Measurements from ENCODE around the gene CDC42EP4. TPM values are rescaled to one million over a fixed set of nuclear protein-coding genes. Genes with fewer than 3 reads are reported as not detected.

Gene CDC42EP4
- total and polyA plus RNA-seq, 9 of the 15 experiments (the other 6 are each of a cell fraction or from before 2014, with no cell fraction given): 0.65 to 20.8 (median 12.3) TPM

DNA sequence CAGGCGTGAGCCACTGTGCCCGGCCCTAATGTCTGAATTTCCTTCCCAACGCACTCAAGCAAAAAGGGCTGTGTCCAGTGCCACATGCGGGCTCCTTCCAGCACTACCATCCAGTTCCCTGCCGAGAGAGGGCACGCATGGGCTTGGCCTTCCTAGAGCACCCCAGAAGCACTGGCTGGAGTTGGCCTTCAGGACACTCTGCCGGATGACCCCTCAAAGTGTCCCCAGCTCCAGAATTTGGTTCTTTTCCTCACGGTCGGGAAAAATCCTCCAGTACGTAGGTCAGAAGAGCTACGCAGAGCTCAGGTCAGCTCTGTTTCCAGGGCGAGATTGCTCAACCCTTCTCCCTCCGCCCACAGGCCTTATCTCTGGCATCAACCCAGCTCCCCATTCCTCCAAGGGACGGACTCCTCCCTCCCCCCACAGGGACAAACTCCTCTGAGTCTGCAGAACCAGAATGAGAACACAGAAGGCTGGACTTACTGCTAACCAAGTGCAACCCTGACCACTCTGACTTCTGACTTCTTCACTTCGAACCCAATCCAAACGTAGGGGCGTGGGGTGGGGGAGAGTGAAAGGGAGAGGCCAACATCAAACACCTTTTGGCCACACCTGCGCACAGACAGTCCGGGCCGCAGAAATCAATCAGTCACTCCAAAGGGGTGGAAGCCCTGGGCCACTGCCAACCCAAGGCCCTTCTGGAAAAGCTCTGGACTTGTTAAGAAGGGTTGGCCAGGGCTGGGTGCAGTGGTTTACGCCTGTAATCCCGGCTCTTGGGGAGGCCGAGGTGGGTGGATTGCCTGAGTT lies 3.6 kb downstream of the CDC42EP4 start (continued):
- TF ChIP-seq, protein P1, sequence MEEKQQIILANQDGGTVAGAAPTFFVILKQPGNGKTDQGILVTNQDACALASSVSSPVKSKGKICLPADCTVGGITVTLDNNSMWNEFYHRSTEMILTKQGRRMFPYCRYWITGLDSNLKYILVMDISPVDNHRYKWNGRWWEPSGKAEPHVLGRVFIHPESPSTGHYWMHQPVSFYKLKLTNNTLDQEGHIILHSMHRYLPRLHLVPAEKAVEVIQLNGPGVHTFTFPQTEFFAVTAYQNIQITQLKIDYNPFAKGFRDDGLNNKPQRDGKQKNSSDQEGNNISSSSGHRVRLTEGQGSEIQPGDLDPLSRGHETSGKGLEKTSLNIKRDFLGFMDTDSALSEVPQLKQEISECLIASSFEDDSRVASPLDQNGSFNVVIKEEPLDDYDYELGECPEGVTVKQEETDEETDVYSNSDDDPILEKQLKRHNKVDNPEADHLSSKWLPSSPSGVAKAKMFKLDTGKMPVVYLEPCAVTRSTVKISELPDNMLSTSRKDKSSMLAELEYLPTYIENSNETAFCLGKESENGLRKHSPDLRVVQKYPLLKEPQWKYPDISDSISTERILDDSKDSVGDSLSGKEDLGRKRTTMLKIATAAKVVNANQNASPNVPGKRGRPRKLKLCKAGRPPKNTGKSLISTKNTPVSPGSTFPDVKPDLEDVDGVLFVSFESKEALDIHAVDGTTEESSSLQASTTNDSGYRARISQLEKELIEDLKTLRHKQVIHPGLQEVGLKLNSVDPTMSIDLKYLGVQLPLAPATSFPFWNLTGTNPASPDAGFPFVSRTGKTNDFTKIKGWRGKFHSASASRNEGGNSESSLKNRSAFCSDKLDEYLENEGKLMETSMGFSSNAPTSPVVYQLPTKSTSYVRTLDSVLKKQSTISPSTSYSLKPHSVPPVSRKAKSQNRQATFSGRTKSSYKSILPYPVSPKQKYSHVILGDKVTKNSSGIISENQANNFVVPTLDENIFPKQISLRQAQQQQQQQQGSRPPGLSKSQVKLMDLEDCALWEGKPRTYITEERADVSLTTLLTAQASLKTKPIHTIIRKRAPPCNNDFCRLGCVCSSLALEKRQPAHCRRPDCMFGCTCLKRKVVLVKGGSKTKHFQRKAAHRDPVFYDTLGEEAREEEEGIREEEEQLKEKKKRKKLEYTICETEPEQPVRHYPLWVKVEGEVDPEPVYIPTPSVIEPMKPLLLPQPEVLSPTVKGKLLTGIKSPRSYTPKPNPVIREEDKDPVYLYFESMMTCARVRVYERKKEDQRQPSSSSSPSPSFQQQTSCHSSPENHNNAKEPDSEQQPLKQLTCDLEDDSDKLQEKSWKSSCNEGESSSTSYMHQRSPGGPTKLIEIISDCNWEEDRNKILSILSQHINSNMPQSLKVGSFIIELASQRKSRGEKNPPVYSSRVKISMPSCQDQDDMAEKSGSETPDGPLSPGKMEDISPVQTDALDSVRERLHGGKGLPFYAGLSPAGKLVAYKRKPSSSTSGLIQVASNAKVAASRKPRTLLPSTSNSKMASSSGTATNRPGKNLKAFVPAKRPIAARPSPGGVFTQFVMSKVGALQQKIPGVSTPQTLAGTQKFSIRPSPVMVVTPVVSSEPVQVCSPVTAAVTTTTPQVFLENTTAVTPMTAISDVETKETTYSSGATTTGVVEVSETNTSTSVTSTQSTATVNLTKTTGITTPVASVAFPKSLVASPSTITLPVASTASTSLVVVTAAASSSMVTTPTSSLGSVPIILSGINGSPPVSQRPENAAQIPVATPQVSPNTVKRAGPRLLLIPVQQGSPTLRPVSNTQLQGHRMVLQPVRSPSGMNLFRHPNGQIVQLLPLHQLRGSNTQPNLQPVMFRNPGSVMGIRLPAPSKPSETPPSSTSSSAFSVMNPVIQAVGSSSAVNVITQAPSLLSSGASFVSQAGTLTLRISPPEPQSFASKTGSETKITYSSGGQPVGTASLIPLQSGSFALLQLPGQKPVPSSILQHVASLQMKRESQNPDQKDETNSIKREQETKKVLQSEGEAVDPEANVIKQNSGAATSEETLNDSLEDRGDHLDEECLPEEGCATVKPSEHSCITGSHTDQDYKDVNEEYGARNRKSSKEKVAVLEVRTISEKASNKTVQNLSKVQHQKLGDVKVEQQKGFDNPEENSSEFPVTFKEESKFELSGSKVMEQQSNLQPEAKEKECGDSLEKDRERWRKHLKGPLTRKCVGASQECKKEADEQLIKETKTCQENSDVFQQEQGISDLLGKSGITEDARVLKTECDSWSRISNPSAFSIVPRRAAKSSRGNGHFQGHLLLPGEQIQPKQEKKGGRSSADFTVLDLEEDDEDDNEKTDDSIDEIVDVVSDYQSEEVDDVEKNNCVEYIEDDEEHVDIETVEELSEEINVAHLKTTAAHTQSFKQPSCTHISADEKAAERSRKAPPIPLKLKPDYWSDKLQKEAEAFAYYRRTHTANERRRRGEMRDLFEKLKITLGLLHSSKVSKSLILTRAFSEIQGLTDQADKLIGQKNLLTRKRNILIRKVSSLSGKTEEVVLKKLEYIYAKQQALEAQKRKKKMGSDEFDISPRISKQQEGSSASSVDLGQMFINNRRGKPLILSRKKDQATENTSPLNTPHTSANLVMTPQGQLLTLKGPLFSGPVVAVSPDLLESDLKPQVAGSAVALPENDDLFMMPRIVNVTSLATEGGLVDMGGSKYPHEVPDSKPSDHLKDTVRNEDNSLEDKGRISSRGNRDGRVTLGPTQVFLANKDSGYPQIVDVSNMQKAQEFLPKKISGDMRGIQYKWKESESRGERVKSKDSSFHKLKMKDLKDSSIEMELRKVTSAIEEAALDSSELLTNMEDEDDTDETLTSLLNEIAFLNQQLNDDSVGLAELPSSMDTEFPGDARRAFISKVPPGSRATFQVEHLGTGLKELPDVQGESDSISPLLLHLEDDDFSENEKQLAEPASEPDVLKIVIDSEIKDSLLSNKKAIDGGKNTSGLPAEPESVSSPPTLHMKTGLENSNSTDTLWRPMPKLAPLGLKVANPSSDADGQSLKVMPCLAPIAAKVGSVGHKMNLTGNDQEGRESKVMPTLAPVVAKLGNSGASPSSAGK (IDR thresholded peaks at IDR 0.05): no peak
- TF ChIP-seq ZNF586 (CRISPR knock-in tag; conservative IDR thresholded peaks at IDR 0.05) (no peak), ZNF436 (CRISPR knock-in tag; IDR thresholded peaks at IDR 0.05) (no peak), MAFK (IDR thresholded peaks at IDR 0.05; ENCODE audit: low read length) (no peak), HNRNPLL (IDR thresholded peaks at IDR 0.05; ENCODE audit: low read depth, low read length, poor library complexity, severe bottlenecking) (no peak), ZNF764 (CRISPR knock-in tag; IDR thresholded peaks at IDR 0.05; ENCODE audit: low read depth) (no peak), TCFL5 (CRISPR knock-in tag; conservative IDR thresholded peaks at IDR 0.05) (no peak), ZNF431 (CRISPR knock-in tag; IDR thresholded peaks at IDR 0.05) (no peak), U2AF2 (optimal IDR thresholded peaks at IDR 0.05; ENCODE audit: low read depth, low read length) (no peak), ZFP1 (CRISPR knock-in tag; IDR thresholded peaks at IDR 0.05) (no peak)
- TF ChIP-seq, protein P2, sequence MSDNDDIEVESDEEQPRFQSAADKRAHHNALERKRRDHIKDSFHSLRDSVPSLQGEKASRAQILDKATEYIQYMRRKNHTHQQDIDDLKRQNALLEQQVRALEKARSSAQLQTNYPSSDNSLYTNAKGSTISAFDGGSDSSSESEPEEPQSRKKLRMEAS (CRISPR knock-in tag; IDR thresholded peaks at IDR 0.05): no peak
- TF ChIP-seq, protein P3, sequence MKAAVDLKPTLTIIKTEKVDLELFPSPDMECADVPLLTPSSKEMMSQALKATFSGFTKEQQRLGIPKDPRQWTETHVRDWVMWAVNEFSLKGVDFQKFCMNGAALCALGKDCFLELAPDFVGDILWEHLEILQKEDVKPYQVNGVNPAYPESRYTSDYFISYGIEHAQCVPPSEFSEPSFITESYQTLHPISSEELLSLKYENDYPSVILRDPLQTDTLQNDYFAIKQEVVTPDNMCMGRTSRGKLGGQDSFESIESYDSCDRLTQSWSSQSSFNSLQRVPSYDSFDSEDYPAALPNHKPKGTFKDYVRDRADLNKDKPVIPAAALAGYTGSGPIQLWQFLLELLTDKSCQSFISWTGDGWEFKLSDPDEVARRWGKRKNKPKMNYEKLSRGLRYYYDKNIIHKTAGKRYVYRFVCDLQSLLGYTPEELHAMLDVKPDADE (conservative IDR thresholded peaks at IDR 0.05; ENCODE audit: control insufficient read depth, low read depth, low read length): no peak; the same call in 1 of the 2 replicates
